ENCODE results near the gene ARHGEF17.

ARHGEF17 gene

DNA sequence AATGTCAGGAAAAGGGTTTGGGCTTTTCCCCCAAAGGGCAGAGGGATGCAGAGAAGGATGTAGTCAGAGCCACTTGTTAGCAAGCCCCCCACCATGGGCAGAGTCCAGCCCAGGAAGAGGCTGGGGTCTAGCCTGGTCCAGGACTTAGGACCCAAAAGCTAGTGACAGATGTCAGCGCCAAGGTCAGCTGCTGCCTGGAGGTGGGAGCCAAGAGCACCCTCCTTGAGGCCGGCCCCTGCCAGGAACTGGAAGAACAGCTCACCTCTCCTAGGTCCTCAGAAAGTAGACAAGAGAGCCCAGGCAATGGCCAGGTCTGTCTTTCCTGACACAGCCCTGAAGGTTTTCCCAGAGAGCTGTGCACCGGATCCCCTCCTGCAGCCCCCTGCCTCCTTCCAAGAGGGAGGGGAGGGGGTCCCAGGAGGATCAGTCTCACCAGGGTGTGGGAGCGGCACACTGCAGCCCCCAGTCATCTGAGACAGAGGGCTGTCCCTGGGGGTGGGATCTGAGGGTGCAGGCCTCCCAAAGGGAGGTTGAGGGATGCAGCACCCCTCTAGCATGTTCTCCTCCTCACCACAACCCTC is 14.6 kb upstream of the ARHGEF17 start:
- no peak for DNase-seq

DNA sequence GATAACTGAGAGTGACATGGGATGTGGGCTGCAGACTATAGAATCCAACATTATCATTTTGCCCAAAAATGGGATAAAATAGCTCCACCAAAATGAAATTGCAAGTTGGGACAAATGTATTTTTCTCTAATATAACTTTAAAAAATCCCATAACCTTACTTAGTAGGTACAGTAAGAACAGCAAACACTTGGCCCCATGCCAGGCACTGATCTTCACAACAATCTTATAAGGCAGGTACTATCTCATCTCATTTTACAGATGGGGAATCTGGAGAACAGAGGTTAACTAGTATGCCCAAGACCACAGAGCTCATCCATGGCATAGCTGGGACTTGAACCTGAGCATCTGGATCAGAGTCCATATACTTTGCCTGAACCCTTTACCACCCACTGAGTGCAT is 13.5 kb upstream of the ARHGEF17 start:
- no peak for DNase-seq

DNA sequence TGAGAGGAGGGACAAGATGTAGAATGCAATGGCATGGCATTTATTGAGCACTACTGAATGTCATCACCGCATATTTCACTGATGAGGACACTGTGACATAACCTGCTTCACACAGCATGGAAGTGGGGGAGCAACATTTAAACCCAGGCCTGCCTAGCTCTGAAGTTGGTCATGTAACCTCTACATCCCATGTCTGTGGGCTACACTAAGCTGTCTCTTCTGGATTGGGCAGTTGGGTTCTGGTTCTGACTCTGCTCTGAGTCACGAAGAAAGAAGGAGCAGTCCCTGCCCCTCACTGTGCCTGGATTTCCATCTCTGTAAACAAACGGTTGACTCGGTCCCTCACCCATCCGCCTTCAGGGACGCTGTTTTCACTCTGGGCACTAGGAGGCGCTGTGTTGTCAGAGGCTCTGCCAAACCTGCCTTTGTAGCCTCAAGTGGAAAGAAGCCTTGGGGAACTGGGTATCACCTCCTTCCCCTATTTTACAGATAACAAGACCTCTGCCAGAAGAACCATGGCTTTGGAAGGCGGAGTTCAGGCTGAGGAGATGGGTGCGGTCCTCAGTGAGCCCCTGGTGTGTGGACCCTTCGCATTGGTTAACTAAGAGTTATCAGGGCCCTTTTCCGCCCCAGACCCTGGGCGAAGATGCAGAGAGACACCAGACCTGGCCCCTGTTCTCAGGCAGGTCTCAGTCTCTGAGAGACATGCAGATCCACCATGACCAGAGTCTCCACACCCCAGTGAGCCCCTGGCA is 12.7 kb upstream of the ARHGEF17 start:
- DNase-seq: peak; percentile 76

DNA sequence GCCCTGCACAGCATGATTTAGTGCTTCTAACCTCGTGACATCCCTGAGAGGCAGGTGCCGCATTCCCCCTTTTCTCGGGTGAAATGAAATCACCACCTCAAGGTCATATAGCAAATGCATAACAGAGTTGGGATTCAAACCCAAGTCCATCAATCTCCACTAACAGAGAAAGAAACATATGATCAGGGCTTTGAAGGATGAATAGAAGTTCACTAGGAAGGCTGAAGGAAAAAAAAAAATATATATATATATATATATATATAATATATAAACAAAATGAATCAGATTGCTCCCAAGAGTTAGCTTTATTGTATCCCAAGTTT is 12.1 kb upstream of the ARHGEF17 start:
- DNase-seq: no peak

DNA sequence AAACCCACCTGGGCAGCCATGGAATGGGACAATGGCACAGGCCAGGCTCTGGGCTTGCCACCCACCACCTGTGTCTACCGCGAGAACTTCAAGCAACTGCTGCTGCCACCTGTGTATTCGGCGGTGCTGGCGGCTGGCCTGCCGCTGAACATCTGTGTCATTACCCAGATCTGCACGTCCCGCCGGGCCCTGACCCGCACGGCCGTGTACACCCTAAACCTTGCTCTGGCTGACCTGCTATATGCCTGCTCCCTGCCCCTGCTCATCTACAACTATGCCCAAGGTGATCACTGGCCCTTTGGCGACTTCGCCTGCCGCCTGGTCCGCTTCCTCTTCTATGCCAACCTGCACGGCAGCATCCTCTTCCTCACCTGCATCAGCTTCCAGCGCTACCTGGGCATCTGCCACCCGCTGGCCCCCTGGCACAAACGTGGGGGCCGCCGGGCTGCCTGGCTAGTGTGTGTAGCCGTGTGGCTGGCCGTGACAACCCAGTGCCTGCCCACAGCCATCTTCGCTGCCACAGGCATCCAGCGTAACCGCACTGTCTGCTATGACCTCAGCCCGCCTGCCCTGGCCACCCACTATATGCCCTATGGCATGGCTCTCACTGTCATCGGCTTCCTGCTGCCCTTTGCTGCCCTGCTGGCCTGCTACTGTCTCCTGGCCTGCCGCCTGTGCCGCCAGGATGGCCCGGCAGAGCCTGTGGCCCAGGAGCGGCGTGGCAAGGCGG is 11.4 kb upstream of the ARHGEF17 start:
- DNase-seq: no peak

DNA sequence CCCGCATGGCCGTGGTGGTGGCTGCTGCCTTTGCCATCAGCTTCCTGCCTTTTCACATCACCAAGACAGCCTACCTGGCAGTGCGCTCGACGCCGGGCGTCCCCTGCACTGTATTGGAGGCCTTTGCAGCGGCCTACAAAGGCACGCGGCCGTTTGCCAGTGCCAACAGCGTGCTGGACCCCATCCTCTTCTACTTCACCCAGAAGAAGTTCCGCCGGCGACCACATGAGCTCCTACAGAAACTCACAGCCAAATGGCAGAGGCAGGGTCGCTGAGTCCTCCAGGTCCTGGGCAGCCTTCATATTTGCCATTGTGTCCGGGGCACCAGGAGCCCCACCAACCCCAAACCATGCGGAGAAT is 10.9 kb upstream of the ARHGEF17 start:
- DNase-seq: no peak

DNA sequence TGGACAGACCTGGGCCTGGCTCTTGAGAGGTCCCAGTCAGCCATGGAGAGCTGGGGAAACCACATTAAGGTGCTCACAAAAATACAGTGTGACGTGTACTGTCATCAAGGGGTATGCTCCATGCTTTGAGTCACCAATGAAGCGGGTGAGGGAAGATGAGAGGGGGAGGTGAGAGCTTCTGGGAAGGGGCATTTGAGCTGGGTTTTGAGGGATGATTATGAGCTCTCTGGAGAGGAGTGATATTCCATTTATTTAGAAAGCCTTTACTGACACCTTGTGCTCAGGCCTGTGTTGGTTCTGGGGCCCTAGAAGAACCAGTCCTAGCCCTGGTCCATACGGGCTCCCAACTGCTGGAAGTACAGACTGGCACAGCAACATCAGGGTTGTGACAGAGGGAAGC is 10.4 kb upstream of the ARHGEF17 start:
- no peak for DNase-seq

DNA sequence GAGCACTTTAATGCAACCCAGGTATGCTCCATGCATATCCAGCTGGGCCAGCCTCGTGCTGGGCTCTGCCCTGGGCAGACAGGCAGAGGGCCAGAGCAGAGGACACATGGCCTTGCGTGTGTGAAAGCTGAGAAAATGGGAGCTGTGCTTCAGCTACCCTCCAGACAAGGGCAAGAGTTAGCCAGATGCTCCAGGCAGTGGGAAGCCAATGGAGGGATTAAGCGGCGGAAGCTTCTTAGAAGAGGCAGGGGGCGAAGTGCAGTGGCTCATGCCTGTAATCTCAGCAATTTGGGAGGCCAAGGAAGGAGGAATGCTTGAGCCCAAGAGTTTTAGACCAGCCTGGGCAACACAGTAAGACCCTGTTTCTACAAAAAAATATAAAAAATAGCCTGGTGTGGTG is 9.8 kb upstream of the ARHGEF17 start:
- DNase-seq: no peak

DNA sequence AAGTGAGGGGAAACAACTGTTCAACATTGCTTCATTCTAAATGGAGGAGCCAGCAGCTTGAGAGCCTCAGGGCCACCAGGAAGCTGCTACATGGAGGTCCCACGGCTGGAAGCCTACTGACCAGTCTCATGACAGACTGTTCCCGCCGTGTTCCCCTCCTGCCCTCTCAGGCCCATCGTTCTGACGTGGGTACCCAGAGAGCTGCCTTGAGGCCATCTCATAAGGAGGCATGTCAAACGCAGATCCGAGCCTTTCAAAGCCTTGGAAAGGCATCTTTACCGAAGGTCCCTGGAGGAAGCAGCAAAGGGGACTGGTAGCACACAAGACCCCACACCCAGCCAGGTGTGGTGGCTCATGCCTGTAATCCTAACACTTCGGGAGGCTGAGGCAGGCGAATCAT is 8.3 kb upstream of the ARHGEF17 start:
- DNase-seq: no peak

DNA sequence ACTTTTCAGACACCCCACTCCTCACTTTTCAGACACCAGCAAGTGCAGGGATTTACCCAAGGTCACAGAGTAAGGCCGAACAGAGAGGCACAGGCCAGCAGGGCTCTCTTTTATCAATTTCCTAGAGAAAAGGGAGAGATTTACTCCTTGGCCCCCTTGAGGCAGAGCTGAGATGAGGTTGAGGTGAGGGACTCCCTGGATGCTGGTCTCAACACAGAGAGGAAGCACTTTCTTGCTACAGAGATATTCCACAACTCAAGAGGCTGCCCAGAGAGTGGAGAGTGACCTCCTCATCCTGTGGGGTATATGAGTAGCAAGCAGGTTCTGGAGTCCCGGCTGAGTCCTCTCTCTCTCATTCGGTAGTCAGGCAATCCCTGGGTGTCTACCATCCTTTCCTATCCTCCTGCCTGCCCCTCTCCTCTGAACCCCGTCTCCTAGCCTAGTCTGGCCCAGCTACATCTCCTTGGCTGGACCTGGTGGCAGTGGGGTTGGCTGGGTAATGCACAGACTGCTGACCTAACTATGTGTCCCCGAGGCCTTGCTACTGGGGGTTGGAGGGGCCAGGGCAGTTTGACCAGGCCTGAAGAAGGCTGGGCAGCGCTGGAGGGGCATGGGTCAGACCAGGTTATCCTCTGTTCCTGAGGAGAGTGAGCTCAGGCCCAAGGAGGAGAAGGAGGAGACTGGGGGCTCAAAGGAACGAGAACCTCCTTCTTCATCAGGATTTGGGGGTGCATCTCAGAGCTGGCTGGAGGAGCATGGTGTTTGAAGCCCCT is 1.8 kb upstream of the ARHGEF17 start:
- DNase-seq: no peak

DNA sequence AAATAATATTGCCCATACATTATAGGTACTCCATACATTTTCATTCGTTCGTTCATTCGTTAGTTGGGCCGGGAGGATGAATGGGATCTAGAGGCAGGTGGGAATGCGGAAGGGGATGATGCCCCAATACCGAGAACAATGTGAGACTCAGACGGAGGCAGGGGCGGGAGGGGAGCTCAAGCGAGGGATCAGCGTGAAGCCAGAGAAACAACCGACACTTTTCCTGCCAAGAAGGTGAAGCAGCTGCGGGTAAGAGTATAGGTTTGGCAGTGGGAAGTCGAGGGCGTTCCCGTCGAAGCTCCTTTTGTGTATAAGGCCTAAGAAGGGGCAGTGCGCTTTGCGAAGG is 1.1 kb upstream of the ARHGEF17 start:
- no peak for DNase-seq

DNA sequence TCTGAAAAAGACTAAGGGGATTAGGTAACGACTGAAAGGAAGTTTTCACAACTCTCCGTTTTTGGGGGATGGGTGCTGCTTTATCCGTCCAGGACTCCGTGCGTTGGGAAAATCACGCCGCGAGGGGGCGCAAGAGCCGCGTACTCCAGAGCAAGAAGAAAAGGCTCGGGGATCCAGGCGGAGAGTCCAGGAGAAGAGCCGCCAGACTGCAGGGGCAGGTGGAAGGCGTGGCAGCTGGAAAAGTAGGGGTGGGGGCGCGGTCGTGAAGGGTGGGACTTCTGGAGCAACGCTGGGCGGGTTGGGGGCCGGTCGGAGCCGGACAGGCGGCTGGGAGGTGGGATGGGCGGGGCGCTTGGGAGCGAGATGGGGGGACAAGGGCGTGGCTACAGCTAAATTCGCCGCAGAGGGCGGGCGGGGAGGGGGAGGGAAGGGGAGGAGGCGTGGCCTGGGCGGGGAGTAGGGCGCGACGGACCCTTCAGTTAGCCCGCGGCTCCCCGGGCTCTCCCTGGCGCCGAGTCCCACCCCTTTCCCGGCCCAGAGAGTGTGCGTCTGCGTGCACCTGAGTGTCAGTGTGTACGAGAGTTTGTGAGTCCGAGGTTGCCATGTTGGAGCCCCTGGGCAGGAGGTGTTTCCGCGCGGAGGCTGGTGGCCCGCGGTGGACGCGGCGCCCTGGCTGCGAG is 613 bp upstream of the ARHGEF17 start:
- DNase-seq: peak; percentile 89

DNA sequence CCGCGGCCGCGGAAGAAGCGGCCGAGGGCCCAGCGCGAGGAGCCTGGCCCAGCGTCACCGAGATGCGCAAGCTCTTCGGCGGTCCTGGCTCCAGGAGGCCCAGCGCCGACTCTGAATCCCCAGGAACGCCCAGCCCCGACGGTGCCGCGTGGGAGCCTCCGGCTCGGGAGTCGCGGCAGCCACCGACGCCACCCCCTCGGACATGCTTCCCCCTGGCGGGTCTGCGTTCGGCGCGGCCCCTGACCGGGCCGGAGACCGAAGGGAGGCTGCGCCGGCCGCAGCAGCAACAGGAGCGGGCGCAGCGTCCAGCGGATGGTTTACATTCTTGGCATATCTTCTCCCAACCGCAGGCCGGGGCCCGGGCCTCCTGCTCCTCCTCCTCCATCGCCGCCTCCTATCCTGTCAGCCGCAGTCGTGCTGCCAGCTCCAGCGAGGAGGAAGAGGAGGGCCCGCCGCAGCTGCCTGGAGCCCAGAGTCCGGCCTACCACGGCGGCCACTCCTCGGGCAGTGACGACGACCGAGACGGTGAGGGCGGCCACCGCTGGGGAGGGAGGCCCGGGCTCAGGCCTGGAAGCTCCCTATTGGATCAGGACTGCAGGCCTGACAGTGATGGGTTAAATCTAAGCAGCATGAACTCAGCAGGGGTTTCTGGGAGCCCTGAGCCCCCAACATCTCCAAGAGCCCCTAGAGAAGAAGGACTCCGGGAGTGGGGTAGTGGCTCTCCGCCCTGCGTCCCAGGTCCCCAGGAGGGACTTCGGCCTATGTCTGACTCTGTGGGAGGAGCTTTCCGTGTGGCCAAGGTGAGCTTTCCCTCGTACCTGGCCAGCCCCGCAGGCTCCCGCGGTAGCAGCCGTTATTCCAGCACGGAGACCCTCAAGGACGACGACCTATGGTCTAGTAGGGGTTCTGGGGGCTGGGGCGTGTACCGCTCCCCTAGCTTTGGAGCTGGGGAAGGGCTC is 1.2 kb downstream of the ARHGEF17 start:
- no peak for DNase-seq

DNA sequence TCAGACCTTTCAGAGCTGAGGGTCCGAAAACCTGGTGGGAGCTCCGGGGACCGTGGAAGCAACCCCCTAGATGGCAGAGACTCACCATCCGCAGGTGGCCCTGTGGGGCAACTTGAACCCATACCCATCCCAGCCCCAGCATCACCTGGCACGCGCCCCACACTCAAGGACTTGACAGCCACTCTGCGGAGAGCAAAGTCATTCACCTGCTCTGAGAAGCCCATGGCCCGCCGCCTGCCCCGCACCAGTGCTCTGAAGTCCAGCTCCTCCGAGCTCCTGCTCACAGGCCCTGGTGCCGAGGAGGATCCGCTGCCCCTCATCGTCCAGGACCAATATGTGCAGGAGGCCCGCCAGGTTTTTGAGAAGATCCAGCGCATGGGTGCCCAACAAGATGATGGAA is 2.0 kb downstream of the ARHGEF17 start:
- no peak for DNase-seq

DNA sequence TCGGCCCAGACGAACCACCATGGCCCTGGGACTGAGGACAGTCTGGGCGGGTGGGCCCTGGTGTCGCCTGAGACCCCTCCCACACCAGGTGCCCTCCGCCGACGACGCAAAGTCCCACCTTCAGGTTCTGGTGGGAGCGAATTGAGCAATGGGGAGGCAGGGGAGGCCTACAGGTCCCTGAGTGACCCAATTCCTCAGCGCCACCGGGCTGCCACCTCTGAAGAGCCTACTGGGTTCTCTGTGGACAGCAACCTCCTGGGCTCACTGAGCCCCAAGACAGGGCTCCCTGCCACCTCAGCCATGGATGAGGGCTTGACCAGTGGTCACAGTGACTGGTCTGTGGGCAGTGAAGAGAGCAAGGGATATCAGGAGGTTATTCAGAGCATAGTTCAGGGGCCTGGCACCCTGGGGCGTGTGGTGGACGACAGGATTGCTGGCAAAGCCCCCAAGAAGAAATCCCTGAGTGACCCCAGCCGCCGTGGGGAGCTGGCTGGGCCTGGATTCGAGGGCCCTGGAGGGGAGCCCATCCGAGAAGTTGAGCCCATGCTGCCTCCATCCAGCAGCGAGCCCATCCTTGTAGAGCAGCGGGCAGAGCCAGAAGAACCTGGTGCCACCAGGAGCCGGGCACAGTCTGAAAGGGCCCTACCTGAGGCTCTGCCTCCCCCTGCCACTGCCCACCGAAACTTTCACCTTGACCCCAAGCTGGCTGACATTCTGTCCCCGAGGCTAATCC is 2.8 kb downstream of the ARHGEF17 start:
- no peak for DNase-seq

DNA sequence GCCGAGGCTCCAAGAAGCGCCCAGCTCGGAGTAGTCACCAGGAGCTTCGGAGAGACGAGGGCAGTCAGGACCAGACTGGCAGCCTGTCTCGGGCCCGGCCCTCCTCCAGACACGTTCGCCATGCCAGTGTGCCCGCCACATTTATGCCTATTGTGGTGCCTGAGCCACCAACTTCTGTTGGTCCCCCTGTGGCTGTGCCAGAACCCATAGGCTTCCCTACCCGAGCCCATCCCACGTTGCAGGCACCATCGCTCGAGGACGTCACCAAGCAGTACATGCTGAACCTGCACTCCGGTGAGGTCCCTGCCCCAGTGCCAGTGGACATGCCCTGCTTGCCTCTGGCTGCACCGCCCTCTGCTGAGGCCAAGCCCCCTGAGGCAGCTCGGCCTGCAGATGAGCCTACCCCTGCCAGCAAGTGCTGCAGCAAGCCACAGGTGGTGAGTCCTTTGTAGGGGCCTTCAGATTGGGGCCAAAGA is 3.4 kb downstream of the ARHGEF17 start:
- no peak for DNase-seq

DNA sequence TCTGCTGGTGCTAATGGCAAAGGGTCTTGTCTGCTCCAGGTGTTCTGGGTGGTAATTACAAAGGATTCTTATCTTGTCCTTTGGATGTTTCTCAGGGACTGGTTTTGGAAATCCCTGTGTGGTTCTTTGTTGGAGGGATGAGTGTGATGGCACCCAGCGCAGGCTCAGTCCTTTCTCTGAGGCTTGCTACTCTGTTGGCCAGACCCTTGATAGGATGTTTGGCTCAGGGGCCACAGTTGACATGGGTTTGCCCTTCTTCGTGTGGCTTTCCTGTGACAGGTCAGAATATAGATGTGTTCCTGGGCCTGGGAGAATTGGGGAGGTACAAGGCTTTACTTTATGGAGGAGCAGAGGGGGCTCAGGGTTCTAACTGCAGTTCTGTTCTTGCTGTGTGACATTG is 4.0 kb downstream of the ARHGEF17 start:
- no peak for DNase-seq

DNA sequence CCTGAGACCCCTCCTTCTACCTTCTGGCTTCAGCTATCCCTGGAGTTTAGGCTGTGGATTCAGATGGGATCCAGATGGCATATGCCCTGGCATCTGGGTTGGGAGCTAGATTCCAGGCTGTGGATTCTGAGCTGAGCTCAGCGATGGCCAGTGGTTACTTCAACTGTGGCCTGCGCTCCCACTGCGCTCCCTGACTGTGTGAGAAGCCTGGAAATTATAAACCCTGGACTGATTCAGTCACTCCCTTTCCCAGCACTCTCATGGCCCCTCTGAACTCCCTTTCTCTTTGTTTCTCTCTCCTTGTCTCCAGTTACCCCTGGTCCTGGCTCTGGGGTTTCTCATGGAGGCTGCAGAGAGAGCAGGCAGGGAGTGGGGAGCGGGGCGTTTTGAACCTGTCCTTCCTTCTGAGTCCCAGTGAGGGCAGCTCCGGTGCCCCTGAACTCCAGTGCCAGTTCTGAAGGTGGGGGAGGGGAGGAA is 4.8 kb downstream of the ARHGEF17 start:
- DNase-seq: no peak

DNA sequence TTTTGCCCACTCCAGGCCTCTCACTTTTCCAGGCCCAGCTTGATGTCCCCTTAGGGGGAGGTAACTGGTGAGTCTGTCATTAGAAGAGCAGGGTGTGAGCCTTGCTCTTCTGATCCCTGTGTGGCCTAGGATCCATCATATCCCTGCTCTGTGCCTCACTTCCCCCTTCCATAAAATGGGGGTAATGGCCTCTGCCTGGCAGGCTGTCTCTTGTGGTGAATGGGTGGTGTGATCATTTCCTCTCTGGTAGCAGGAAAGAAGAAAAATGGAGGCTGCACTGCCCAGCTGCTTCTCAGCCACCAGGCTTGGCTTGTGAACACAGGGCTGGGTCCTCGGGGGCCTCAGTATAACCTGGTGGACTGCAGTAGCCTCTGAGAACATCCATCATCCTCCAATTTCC is 5.6 kb downstream of the ARHGEF17 start:
- DNase-seq: no peak

DNA sequence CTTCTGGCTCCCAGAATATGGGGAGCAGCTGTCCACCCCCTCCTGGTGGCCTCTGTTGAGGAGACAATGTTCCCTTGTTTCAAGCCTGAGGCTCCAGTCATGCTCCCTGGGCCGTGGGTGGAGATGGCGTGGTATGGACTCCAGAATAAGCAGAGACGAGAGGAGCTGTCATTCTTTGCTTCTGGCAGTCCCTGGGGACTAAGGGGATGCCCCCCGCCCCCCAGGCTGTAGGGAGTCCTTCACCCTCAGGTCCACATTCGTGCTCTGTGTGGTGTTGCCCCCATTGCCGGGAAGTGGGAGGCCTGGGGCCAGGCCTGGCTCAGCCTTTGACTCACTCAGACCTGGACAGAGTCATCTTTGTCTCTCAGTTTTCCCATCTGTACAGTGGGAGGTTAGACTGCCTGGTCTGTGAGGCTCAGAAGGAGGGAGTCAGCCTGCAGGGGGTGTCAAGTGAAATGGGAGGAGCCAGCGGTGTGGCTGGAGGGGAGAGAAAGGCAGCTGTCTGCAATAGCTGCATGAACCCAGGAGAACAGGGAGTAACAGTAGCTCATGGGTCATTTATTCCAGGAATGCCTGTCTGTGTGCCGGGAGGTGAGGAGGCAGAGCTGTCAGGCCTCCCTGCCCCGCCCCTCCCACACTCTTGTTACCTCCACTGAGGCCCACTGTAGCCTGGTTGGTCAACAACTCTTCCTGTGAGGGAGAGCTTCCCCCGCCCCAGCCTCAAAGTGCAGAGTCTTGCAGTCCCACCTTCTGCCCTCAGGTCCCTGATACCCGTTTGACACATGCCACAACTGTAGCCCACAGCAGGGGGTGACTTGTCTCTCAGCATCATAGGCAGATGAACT is 6.3 kb downstream of the ARHGEF17 start:
- no peak for DNase-seq
